HG03354 (cell line): ENCODE measurements around the gene NRCAM.

Source experiments
- ATAC-seq: cut with Tn5 transposase; IDR thresholded peaks from one replicate; pipeline ENCODE4 v1.9.1; 2021; ENCODE audit warnings: mild to moderate bottlenecking; ENCODE audit not compliant: unreplicated experiment, poor library complexity, severe bottlenecking

NRCAM gene

GRCh38 chr7:108236681-108237415, 219.4 kb downstream of the NRCAM start:
- ATAC-seq = no peak

GRCh38 chr7:108235451-108236061, 220.7 kb downstream of the NRCAM start:
- no peak for ATAC-seq

GRCh38 chr7:108234971-108235450, 221.2 kb downstream of the NRCAM start:
- no peak for ATAC-seq

GRCh38 chr7:108234281-108234680, 222.0 kb downstream of the NRCAM start:
- ATAC-seq = no peak

- ATAC-seq = no peak
Measured at GRCh38 chr7:108232076-108232475, 224.2 kb downstream of the NRCAM start.

- no peak for ATAC-seq
Measured at GRCh38 chr7:108231221-108231620, 225.0 kb downstream of the NRCAM start.

GRCh38 chr7:108227366-108227765, 228.9 kb downstream of the NRCAM start:
- ATAC-seq = no peak

GRCh38 chr7:108226816-108227299, 229.4 kb downstream of the NRCAM start:
- ATAC-seq = no peak

GRCh38 chr7:108225531-108226181, 230.6 kb downstream of the NRCAM start:
- ATAC-seq = no peak

- ATAC-seq = no peak
Measured at GRCh38 chr7:108224387-108224786, 231.8 kb downstream of the NRCAM start.

GRCh38 chr7:108222236-108222892, 233.9 kb downstream of the NRCAM start:
- no peak for ATAC-seq

- ATAC-seq = peak; percentile 56
Measured at GRCh38 chr7:108211382-108212201, 244.6 kb downstream of the NRCAM start.

GRCh38 chr7:108210796-108211195, 245.4 kb downstream of the NRCAM start:
- no peak for ATAC-seq

- ATAC-seq = no peak
Measured at GRCh38 chr7:108205311-108205710, 250.9 kb downstream of the NRCAM start.

- ATAC-seq = no peak
Measured at GRCh38 chr7:108204281-108204796, 251.9 kb downstream of the NRCAM start.

GRCh38 chr7:108203537-108203936, 252.7 kb downstream of the NRCAM start:
- peak; percentile 90 for ATAC-seq

GRCh38 chr7:108202743-108203142, 253.5 kb downstream of the NRCAM start:
- no peak for ATAC-seq

- ATAC-seq = no peak
Measured at GRCh38 chr7:108201766-108202165, 254.5 kb downstream of the NRCAM start.

GRCh38 chr7:108200326-108200725, 255.9 kb downstream of the NRCAM start:
- ATAC-seq = no peak
